HG03432 (cell line): ENCODE data around the gene TRAK1.

Source experiments
- ATAC-seq: cut with Tn5 transposase; IDR thresholded peaks from one replicate; pipeline ENCODE4 v1.9.1; 2021; ENCODE audit warnings: mild to moderate bottlenecking, moderate library complexity; ENCODE audit not compliant: unreplicated experiment

The TRAK1 gene

DNA sequence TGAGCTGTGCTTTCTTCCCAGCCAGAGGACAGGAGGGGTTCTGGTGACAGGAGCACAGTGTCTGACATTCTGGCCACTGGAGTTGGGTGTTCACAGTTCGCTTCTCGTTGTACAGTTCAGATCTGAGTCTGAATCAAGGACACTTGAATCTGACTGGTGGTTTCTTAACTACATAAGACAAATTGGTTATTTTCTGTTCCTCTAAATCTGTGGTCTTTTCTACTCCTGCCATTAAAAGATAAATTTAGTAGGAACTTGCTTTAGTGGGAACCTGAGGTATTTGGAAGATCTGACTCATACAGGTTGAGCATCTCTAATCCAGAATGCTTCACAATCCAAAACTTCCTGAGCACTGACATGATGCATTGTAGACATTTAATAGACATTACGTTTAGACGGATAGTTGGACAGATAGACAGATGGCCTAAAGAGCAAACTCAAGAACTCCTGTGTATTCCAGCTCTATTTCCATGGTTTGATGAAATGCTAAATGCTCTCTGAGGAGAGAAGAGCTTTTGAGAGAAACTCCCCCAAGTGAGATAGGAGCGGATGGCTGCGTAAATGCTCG is 103.9 kb downstream of the TRAK1 start:
- peak; percentile 16 for ATAC-seq

DNA sequence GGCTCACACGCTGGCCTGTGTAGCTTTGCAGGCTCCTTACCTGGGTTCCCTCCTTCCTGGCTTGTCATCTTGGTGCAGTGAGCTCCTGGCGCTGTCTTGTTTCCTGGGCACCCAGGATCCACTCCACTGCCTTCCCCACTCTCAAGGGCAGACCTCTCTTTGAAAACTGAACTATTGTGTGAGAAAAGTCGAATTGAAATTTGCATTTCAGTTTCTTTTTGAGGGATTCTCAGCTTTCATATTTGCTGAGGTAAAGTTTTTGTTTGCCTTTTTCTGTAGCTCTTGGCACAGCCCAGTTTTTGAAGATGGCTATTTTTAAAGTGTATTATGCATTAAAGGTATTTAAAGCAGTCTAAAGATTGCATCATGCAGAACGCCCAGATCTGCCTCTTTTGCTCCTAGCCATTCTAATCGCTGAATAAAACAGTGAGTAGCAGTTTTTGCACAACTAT is 104.7 kb downstream of the TRAK1 start:
- ATAC-seq, result peak; percentile 76

DNA sequence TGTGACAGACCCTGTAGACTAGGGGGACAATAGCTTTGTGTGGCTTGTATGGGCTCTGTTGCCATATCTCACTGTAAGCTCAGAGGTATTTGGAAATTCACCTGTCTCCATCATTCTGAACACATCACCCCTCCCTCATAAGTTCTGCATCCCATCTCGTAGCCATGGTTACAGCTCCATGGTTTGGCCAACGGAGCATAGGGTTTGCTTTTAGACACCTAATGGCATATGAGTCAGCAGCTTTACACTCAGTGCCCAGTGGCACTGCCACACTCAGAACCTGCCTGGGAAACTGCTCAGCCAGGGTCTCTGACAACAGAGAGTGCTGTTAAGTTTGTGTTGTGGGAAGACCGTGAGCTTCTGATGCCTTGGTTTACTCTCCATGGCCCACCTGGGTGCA is 107.6 kb downstream of the TRAK1 start:
- ATAC-seq, result no peak

DNA sequence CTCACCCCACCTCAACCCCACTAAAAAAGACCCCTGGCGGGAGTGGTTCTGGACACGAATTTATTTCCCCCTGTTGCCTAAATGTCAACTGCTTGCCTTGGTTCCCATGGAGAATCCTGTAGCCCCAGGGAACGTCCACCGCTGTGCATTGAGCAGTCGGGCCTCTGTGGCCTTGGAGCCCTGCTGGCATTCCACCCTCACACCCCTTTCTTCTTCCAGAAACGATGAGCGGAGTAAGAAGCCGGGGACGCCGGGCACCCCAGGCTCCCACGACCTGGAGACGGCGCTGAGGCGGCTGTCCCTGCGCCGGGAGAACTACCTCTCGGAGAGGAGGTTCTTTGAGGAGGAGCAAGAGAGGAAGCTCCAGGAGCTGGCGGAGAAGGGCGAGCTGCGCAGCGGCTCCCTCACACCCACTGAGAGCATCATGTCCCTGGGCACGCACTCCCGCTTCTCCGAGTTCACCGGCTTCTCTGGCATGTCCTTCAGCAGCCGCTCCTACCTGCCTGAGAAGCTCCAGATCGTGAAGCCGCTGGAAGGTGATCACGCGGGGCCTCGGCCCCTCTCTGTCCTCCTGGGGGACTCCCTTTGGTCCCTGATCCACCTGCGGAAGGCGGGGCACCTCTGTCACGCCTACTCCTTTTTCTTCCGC is 111.2 kb downstream of the TRAK1 start:
- no peak for ATAC-seq

DNA sequence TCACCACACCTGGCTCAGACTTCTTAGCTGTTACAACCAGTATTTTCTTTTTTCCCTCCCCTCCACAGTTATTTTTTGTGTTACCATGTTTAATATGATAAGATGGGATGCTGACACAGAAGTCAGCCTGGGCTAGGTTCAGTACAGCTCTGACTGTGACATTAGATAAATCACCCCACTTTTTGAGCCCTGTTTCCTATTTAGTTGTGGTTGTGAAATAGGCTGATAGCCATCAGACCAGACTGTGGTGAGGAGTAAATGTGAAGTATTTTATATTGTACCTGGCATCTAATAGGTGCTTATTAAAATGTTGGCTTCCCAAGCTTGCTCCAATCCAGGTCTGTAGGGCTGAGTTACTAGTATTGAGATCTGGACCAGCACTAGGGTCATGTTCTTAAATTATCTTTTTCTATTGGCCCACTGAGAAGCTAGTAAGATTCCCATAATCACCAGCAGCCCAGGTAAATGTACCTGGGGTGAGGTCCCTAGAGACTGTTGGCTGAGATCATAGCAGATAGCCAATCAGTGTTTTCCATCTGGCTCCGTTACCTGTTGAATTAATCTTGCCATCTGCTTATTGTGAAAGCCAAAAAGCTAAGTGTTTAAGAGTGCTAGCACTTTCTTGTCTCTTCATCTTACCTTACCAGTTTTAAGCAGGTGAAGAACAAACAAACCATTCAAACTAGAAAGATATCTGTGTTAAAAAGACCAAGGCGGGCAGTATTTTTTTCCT is 113.9 kb downstream of the TRAK1 start:
- ATAC-seq, result no peak

DNA sequence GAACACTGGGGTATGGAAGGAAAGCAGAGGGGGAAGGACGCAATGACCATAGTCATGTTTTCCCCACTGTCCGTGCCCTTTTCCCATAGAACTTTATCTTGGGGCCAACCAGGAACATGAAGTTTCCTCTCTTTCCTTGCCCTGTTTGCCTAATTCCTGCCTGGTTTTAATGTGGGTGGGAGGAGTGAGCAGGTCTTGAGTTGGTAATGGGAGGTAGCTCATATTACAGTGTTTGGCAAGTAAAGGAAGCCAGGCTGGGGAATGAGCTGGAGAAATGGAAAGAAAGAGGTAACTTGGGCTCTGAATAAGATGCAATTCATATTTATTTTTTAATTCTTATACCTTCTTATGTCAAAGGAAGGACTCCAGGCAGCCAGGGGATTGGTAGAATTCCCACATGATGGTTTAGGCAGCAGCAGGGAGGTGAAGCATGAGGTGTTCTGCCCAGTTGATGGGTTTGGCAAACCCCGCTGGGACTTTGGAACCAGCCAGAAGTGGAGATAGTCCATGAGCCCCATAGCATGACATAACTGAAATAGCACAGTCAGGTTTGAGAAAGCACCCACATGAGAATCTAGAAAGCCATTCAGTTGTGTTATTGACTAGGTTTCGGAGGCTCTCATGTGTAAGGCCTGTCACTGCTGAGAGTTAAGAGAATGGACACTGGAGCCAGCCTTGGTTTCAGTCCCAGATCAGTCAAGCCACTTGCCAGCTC is 114.8 kb downstream of the TRAK1 start:
- ATAC-seq, result peak; percentile 95

DNA sequence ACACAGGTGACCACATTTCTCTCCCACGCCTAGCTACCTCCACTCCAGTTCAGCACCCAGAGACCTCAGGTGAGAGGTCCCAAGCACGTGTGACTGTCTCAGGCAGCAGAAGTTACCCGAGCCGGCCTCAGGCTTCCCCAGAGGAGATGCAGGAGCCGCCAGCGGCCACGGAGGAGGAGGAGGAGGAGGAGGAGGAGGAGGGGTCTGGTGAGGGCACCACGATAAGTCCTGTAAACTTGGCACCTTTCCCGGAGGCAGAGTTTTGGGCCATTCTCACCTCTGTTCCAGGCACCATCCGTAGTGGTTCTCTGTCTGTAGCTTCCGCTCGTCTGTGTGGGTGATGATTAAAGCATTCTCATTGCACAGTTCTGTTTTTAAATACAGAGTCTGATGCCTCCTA is 118.8 kb downstream of the TRAK1 start:
- no peak for ATAC-seq

DNA sequence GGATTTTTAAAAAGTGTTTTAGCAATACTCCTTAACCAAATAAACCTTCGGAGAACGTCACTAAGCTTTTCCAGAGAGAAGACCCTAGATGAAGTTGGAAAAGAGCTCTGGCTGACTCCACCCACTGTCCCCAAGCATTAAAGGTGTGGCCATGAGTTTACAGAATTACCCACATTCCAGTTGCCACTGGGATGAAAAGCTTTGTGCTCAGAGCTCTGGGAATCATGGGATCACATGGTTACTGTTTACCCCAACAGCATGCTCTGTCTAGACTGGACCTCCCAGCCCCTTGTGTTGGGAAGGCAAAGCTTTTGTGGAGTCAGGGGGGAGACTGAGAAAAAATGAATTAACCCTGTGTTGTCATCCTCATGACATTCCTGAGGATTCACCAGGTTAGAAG is 119.6 kb downstream of the TRAK1 start:
- no peak for ATAC-seq

DNA sequence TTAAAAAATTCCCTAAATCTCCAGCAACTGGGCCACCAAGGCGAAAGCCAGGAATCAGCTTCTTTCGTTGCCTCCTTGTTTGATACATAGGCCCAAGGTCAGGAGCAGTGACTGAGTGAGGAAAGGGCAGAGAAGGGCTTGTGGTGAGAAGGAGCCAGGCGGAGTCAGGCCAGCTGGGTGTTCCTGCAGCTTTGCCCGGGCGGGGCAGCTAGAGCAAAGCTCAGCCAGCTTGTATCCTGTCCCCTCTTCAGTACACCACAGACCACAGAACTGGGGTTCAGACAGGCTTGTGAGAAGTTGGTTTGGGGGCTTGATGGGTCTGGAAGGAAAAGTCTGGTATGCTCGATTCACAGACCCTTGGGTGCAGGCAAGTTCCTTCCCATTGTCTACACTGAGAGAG is 122.3 kb downstream of the TRAK1 start:
- peak; percentile 45 for ATAC-seq

DNA sequence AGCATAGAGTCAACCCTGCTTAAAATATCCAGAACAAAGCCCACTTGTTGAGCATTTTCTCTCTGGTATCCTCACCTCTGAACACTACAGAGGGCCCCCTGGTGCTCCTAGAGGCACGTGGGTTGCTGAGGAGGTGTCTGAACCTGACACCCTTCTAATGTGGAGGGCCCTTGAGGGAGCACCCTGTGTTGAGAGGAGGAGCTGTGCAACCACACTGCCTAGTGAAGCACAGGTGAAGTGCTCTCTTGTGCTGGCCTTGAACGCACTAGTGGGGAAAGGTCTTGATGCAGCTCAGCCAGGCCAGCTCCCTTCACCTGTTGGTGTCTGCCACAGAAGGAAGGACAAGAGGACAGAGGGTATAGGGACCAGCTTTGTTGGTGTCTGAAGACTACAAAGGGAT is 122.9 kb downstream of the TRAK1 start:
- peak; percentile 23 for ATAC-seq

DNA sequence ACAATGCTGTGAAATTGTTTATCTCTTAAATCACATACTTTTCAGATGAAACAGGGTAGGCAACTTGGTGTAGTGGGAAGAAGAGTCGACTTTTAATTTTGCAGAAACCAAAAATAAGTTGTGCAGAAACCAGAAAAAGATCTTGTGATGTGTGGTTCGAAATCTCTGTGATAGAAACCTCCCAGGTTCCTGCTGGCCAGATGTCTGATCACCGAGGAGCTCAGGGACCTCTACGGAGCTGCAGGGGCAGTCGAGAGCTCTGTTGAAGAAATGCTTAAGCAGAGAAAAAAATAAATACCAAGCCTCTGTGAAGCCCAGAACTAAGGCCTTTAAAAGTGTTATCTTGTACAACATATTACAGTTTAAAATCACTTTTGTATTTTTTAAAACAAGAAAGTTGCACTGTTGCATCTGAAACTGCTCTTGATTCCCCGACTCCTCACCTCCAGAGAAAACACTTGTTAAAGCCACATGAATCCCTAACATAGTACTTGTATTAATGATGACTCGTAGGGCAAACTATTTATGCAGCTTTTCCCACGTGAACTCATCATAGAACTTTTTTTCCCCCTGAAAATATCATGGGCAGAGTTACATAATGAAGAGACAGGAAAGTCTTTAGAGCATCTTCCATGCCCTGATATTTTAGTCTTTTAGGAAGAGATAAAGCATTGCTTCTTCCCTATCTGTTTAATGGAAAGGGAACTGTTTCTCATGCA is 123.6 kb downstream of the TRAK1 start:
- peak; percentile 68 for ATAC-seq

DNA sequence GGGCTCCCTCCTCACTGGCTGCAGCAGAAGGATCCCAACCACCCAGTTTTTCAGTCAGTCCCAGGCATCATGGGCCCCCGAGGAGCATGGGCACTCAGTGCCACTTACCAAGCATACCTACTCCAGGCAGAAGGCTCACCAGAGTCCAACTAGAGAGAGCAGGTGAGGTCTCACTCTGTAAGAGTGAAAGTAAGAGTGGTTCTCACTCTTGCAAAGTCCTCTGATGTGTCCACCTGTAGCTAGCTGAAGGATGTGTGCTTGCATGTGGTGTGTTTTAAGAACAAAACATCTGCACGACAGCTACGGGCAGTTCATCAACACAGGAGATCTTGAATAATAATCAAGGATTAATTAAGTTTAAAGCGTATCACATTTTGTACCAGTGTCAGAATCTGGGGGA is 125.1 kb downstream of the TRAK1 start:
- peak; percentile 60 for ATAC-seq

DNA sequence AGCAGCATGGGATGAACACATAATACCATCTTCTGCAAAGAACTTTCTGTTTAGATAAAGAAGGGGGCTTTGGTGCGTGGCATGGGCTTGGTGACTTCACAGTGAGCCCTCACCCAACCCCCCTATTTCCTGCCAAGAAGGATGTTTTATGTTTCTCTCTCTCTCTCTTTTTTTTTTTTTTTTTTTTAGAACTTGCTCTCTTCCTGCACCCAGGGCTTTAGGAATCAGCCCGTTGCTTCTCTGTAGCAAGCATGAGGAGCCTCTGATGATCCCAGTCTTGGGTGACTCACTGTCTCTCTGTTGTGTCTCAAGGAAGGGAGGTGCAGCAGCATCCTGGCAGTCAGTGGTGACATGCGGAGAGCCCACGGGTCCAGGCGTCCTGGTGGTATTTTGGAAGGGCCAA is 125.8 kb downstream of the TRAK1 start:
- no peak for ATAC-seq

DNA sequence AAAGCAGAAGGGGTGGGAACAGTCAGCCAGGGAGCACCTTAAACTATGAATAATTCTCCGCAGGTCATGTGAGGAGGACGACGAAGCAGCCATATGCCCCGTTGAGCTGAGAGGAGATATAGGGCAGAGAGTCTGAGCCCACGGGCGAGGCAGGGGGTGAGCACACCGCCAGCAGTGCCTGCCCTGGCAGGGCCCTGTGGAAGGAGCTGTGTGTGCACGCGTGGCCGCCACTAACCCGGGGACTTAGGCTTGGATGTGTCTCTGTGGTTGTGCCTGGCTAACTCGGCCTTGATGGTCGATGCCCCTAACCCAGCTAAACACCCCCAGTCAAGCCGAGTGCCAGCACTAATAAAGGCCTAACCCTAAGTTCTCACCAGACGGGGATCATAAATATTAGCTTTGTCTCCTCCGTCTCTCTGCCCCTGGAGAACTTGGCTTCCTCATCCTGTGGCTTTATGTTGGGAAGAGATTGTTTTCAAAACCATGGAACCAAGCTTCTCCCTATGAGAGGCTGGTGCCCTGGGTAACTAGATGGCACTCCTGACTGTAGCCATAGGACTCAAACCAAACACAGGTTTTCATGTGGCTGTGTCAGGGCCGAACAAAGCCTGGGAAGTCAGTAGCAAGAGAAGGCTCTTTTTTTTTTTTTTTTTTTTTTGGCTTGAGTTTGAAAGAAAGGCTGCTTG is 129.4 kb downstream of the TRAK1 start:
- no peak for ATAC-seq

DNA sequence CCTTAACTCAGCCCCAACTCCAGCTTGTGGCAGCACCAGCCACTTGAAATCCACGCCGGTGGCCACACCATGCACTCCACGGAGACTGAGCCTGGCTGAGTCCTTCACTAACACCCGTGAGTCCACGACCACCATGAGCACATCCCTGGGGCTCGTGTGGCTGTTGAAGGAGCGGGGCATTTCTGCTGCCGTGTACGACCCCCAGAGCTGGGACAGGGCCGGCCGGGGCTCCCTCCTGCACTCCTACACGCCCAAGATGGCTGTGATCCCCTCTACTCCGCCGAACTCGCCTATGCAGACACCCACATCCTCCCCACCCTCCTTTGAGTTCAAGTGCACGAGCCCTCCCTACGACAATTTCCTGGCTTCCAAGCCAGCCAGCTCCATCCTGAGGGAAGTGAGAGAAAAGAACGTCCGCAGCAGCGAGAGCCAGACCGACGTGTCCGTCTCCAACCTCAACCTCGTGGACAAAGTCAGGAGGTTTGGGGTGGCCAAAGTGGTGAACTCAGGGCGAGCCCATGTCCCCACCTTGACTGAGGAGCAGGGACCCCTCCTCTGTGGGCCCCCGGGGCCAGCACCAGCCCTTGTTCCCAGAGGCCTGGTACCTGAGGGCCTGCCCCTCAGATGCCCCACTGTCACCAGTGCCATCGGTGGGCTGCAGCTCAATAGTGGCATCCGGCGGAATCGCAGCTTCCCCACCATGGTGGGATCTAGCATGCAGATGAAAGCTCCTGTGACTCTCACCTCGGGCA is 132.0 kb downstream of the TRAK1 start:
- ATAC-seq, result no peak

DNA sequence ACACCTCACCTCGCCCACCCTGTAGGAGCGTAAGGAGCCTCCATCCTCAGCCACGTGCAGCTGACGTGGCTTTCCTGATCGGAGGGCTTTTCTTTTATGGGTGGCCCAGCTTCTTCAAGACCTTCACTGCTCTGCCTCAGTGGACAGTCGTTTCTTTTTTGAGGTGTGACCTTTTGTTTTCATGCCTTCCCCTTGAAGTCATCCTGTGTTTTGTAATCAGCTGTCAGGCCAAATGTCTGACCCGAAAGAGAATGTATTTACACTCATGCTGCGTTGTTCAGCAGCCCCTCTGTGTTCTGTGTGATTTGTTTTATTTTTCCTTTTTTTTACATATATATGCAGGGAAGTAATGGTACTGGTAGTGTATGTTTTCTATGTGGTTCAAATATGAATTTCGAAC is 133.0 kb downstream of the TRAK1 start:
- ATAC-seq, result no peak

DNA sequence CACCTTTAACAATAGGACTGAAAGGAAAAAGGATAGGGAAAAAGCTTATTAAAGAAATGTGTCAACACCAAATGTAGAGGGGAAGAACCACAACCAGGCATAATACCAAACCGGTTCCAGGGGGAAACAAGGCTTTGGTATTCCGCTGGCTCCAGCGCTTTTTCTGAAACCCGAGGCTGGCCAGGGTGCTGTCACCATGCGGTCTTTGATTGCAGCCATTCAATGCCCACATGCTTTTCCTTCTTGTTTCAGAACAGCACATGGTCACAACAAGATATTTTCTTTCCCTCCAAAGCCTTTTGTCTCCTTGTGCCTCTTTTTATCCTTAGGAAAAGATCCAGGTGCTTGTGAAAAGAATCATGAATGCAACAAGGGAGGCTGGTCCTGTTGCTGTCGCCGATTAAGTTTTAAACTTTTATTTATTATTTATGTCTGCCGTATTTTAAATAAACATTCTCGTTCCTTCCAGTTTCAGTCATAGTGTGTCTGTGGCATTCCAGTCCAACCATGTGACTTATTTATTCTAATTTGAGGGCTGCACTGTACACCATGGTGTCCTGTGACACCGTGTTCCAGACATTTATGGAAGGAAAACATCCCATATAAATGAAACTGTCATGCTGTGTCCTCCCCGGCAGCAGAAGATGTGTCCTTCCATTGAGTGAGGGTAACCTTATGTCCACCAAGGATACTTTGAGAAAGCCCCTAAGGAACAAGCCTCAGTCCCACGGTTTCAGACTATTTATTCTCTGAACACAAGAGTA is 133.7 kb downstream of the TRAK1 start:
- no peak for ATAC-seq

DNA sequence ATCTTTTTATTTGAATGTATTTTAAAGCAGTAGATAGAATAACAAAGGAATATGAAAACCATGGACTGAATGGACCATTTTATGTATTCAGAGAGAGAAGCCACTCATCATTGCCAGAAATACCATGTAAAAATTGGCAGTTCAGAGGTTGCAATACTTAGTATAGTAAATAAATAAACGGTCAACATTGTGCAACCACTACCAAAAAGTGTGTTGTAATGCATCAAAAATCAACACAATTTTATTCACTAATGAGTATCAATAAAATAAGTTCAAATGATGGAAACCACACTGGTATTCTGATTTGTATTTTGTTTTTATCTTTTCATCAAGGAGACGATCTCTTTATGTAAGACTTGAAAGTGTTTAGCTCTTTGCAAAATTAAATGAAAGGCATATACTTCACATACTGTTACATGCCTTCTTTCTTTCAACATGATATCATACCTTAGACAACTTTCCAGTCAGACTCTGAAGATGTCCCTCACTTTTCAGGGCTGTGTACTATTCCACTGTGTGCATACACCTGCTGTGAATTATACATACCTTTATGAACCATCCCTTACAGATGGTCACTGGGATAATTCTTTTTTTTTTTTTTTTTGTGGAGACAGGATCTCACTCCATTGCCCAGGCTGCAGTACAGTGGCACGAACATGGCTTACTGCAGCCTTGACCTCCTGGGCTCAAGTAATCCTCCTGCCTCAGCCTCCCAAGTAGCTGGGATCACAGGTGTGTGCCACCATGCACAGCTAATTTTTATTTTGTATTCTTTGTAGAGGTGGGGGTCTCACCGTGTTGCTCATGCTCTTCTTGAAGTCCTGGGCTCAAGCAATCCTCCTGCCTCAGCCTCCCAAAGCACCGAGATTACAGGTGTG is 134.6 kb downstream of the TRAK1 start:
- no peak for ATAC-seq
